SK-N-SH treated with all-trans-retinoic acid at 6 μM for 48 hours (cell line): ENCODE results near the gene LAMA2.

Experiments
- CSDC2 ChIP-seq: fragments of 250-450 bp; sonication (Bioruptor Pico); IDR thresholded peaks from 2 replicates; pipeline ENCODE4 v1.5.0; 2020; ENCODE audit warnings: mild to moderate bottlenecking, moderate library complexity
- PPARA ChIP-seq: fragments of 250-450 bp; sonication (Bioruptor Pico); IDR thresholded peaks from 2 replicates; pipeline ENCODE4 v1.5.0; 2020; ENCODE audit warnings: mild to moderate bottlenecking, borderline replicate concordance
- TCF4 ChIP-seq: fragments of 250-450 bp; sonication (Bioruptor Pico); IDR thresholded peaks from 2 replicates; pipeline ENCODE4 v1.8.0; 2021; ENCODE audit warnings: mild to moderate bottlenecking, moderate library complexity, borderline replicate concordance
- ZFP30 ChIP-seq: fragments of 450-650 bp; formaldehyde crosslinking; IDR thresholded peaks from 2 replicates; pipeline ENCODE4 v1.5.0; 2022; ENCODE audit warnings: mild to moderate bottlenecking, moderate library complexity
- ZNF565 ChIP-seq: fragments of 450-650 bp; formaldehyde crosslinking; conservative IDR thresholded peaks from 2 replicates; pipeline ENCODE4 v1.5.0; 2020; ENCODE audit warnings: low read depth, mild to moderate bottlenecking, moderate library complexity
- ZNF8 ChIP-seq: fragments of 450-650 bp; formaldehyde crosslinking; IDR thresholded peaks from 2 replicates; pipeline ENCODE4 v1.5.0; 2020; ENCODE audit warnings: mild to moderate bottlenecking, moderate library complexity
- TF ChIP-seq, protein P1 (sequence below): fragments of 250-450 bp; sonication (Bioruptor Pico); IDR thresholded peaks from 2 replicates; pipeline ENCODE4 v1.8.0; 2020; ENCODE audit warnings: mild to moderate bottlenecking, moderate library complexity, borderline replicate concordance
- TF ChIP-seq, protein P2 (sequence below): fragments of 250-450 bp; sonication (Bioruptor Pico); IDR thresholded peaks from 2 replicates; pipeline ENCODE4 v1.8.0; 2021; ENCODE audit warnings: low read depth, mild to moderate bottlenecking, moderate library complexity, borderline replicate concordance
- TF ChIP-seq, protein P3 (sequence below): fragments of 250-450 bp; sonication (Bioruptor Pico); IDR thresholded peaks from 2 replicates; pipeline ENCODE4 v1.5.1; 2021; ENCODE audit warnings: mild to moderate bottlenecking, moderate library complexity
- TF ChIP-seq, protein P4 (sequence below): fragments of 250-450 bp; sonication (Bioruptor Pico); IDR thresholded peaks from 2 replicates; pipeline ENCODE4 v1.5.1; 2020; ENCODE audit warnings: low read depth, mild to moderate bottlenecking, moderate library complexity
- TF ChIP-seq, protein P5 (sequence below): fragments of 250-450 bp; sonication (Bioruptor Pico); IDR thresholded peaks from 2 replicates; pipeline ENCODE4 v1.5.0; 2020; ENCODE audit warnings: mild to moderate bottlenecking, moderate library complexity

DNA sequence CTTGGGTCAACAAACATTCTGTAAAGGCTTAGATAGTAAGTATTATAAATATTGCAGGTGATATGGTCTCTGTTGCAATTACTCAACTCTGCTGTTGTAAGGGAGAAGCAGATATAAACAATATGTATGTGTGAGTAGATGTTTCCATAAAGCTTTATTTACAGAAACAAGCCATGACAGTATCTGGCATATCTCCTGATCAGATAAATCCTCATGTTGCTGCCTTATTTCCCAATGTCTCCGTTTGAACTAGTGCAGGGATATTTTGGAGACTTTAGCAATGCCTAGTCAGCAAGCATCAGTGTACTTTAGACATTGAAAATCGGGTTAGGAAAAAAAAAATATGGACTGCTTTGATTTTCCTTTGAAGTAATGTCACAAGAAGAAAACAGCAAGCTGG is 96.1 kb downstream of the LAMA2 start:
- TF ChIP-seq, protein P1, sequence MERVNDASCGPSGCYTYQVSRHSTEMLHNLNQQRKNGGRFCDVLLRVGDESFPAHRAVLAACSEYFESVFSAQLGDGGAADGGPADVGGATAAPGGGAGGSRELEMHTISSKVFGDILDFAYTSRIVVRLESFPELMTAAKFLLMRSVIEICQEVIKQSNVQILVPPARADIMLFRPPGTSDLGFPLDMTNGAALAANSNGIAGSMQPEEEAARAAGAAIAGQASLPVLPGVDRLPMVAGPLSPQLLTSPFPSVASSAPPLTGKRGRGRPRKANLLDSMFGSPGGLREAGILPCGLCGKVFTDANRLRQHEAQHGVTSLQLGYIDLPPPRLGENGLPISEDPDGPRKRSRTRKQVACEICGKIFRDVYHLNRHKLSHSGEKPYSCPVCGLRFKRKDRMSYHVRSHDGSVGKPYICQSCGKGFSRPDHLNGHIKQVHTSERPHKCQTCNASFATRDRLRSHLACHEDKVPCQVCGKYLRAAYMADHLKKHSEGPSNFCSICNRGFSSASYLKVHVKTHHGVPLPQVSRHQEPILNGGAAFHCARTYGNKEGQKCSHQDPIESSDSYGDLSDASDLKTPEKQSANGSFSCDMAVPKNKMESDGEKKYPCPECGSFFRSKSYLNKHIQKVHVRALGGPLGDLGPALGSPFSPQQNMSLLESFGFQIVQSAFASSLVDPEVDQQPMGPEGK (CRISPR knock-in tag): no peak
- no peak for TF ChIP-seq PPARA
- no peak for TF ChIP-seq ZNF565 (CRISPR knock-in tag)
- TF ChIP-seq, protein P2, sequence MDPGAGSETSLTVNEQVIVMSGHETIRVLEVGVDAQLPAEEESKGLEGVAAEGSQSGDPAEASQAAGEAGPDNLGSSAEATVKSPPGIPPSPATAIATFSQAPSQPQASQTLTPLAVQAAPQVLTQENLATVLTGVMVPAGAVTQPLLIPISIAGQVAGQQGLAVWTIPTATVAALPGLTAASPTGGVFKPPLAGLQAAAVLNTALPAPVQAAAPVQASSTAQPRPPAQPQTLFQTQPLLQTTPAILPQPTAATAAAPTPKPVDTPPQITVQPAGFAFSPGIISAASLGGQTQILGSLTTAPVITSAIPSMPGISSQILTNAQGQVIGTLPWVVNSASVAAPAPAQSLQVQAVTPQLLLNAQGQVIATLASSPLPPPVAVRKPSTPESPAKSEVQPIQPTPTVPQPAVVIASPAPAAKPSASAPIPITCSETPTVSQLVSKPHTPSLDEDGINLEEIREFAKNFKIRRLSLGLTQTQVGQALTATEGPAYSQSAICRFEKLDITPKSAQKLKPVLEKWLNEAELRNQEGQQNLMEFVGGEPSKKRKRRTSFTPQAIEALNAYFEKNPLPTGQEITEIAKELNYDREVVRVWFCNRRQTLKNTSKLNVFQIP (CRISPR knock-in tag): no peak
- no peak for TF ChIP-seq ZFP30 (CRISPR knock-in tag)
- no peak for TF ChIP-seq CSDC2
- TF ChIP-seq, protein P3, sequence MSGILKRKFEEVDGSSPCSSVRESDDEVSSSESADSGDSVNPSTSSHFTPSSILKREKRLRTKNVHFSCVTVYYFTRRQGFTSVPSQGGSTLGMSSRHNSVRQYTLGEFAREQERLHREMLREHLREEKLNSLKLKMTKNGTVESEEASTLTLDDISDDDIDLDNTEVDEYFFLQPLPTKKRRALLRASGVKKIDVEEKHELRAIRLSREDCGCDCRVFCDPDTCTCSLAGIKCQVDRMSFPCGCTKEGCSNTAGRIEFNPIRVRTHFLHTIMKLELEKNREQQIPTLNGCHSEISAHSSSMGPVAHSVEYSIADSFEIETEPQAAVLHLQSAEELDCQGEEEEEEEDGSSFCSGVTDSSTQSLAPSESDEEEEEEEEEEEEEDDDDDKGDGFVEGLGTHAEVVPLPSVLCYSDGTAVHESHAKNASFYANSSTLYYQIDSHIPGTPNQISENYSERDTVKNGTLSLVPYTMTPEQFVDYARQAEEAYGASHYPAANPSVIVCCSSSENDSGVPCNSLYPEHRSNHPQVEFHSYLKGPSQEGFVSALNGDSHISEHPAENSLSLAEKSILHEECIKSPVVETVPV: no peak
- TF ChIP-seq ZNF8 (CRISPR knock-in tag): no peak
- TF ChIP-seq, protein P4, sequence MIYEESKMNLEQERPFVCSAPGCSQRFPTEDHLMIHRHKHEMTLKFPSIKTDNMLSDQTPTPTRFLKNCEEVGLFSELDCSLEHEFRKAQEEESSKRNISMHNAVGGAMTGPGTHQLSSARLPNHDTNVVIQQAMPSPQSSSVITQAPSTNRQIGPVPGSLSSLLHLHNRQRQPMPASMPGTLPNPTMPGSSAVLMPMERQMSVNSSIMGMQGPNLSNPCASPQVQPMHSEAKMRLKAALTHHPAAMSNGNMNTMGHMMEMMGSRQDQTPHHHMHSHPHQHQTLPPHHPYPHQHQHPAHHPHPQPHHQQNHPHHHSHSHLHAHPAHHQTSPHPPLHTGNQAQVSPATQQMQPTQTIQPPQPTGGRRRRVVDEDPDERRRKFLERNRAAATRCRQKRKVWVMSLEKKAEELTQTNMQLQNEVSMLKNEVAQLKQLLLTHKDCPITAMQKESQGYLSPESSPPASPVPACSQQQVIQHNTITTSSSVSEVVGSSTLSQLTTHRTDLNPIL (CRISPR knock-in tag): no peak
- no peak for TF ChIP-seq TCF4 (CRISPR knock-in tag)
- TF ChIP-seq, protein P5, sequence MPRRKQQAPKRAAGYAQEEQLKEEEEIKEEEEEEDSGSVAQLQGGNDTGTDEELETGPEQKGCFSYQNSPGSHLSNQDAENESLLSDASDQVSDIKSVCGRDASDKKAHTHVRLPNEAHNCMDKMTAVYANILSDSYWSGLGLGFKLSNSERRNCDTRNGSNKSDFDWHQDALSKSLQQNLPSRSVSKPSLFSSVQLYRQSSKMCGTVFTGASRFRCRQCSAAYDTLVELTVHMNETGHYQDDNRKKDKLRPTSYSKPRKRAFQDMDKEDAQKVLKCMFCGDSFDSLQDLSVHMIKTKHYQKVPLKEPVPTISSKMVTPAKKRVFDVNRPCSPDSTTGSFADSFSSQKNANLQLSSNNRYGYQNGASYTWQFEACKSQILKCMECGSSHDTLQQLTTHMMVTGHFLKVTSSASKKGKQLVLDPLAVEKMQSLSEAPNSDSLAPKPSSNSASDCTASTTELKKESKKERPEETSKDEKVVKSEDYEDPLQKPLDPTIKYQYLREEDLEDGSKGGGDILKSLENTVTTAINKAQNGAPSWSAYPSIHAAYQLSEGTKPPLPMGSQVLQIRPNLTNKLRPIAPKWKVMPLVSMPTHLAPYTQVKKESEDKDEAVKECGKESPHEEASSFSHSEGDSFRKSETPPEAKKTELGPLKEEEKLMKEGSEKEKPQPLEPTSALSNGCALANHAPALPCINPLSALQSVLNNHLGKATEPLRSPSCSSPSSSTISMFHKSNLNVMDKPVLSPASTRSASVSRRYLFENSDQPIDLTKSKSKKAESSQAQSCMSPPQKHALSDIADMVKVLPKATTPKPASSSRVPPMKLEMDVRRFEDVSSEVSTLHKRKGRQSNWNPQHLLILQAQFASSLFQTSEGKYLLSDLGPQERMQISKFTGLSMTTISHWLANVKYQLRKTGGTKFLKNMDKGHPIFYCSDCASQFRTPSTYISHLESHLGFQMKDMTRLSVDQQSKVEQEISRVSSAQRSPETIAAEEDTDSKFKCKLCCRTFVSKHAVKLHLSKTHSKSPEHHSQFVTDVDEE (CRISPR knock-in tag): no peak
